HG03066 (cell line): ENCODE measurements around the gene DLG2.
A peak's percentile ranks its signal among the peaks of the same experiment; 100 is the strongest.
"Not testable (repeated sequence)": the region's sequence is repeated elsewhere in the genome, so short reads cannot be mapped to it uniquely, and the experiment has no call there.

Experiments used
- ATAC-seq: cut with Tn5 transposase; IDR thresholded peaks from one replicate; pipeline ENCODE4 v1.9.1; 2021; ENCODE audit warnings: low read depth; ENCODE audit not compliant: unreplicated experiment

DLG2 gene

DNA sequence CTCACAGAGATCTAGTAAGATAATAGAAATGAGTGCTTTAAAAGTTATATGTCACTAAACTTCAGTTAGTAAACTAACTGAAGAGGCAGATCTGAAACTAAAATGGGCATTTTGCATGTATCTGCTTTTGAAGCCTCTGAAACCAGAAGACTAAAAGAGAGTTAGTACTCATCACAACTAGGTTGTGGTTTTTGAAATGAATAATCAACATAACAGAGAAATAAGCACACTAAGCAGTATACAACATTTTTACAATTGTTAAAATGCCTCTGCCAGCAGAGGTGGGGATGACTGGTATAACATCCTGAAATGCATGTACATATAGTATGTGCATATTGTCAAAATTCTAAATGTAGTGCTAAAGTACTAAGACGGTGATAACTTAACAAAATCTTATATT lies 564.5 kb downstream of the DLG2 start:
- ATAC-seq: peak; percentile 100

DNA sequence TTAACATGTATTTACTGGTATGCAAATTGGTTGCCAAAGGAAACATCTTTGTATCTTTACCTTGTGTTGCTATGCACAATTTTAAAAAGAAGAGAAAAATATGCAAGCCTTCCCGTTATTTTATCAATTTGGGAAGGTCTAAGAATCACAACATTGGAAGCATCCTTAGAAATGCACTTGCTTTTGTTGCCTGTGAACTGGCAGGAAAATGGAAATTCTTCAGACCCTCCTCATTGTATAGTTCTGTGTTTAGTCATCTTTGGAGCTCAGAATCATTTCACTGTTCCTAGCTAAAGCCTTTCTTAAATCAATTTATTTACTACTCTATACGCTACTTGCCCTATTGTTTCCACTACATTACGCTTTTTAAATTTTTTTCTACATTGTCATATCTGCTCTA lies 574.5 kb downstream of the DLG2 start:
- ATAC-seq: no peak

GRCh38 chr11:85048801-85049200 lies 578.3 kb downstream of the DLG2 start:
- ATAC-seq: no peak

DNA sequence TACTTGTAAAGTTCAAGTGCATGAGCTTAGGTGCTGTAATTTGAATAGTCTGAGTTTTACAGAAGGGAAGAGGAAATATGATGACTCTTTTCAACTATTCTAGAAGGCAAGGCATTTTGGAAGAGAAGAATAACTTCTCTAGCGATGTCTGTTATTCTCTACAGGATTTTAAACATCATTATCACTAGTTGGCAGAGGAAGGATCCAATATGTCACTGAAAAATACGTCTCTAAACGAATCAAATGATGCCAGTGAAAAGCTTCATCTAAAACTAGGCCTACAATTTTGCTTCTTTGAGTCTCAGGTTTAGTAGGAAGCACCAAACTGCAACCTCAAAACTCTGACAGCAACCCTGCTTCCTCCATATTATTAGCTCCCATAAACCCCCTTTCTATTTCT lies 581.4 kb downstream of the DLG2 start:
- ATAC-seq: no peak

- no peak for ATAC-seq
Measured at GRCh38 chr11:85044911-85045310, 582.2 kb downstream of the DLG2 start.

GRCh38 chr11:85042361-85042760 lies 584.8 kb downstream of the DLG2 start:
- no peak for ATAC-seq

DNA sequence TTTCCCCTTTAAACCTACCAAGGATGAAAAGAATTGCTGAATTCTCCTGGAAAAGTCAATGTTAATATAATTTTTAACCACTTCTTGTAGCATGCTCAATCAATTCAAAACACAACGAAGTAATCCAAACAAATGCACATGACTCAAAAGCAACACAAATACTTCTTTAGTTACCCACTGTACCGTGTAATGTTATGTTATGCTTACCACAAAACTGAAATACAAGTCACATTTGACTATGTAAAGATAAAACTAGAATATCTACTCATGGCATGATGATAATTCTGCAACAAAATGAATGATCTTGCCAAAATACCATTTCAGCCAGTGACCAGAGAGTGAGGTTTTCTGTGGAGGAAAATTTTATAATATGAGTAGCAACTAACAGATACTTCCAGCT lies 587.0 kb downstream of the DLG2 start:
- no peak for ATAC-seq

DNA sequence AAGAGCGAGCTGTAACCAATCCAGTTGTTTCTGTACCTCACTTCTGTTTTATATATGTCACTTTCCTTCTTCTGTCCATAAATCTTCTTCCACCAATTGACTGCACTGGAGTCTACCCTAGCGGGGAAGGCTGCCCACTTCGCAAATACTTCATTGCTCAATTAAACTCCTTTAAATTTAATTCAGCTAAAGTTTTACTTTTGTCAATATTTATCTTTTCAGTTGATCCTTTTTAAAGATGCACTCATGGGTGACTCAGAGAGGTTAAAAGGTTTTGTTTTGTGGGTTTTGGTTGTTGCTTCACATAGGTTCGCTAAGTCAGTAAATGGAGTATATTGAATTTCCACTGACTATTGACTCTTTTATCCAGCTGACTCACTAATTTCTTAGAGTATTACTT lies 597.2 kb downstream of the DLG2 start:
- no peak for ATAC-seq

DNA sequence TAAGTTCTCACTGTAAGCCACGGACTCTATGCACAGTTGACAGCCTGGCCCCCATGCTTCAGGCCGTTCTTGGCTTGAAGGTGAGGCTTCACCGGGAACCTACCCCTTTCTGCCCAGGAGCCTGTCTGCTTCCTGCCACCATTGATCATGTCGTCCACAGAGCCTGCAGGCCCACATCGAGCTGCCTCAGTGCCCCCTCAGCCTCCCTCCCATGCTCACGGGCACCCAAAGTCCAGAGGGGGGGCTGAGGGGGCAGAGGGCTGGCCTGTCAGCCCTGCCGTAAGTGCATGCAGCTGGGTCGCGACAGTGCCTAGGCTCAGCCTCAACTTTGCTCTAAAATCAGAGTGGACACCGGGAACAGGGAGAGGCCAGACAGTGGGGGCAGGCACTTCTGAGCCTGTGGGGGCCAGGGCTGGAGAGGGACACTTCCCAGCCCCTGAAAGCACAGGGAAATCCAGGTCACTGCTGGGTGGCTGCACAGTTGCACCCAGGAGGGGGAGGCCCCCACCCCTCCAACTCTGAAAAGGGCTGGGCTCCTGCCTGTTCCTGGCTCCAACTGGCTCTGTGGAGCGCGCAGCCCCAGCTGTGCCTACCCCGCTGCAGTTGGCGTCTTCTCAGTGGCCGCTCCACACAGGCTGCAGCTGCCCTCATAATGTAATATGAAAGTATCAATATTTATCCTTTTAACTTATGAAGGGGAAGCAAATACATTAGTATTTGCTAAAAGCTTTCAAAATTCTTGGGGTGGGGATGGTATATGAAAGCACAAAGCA lies 598.6 kb downstream of the DLG2 start:
- no peak for ATAC-seq

DNA sequence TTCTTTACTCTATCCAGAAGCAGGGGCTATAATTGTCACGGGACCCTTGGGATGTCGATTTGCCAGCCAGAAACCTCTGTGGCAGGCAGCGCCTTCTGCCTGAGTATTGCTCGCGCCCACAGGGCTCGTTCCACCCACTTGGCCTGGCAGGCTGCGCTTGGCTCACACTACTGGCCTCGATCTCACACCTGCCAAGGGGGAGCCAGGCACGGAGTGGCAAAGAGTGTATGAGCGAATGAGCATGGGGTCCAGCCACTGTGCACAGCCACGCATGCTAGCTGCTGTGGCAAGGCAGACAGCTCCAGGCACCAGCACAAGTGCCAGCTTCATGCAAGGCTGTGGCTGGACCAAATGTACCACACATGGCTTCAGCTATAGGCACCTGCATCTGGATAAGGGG lies 599.8 kb downstream of the DLG2 start:
- ATAC-seq: no peak

DNA sequence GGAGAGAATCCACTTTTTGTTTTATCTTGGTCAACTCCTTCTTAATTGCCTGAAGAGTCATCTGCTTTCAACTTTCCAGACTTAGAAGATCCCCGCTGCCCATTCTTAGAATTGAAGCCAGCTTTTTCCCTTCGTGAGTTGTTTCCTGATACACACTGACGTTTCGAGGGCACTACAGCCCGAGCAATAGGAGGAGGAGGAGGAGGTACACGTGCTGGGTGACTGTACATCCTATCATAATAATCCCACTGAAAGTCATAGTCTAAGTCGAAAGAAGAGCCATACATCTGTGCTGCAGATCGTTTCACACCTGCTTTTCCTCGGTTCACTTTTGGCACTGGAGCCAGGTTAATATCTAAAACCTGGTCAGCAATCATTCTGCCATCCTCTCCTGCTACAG lies 606.1 kb downstream of the DLG2 start:
- no peak for ATAC-seq

GRCh38 chr11:84993386-84993785 lies 633.8 kb downstream of the DLG2 start:
- ATAC-seq: no peak

- ATAC-seq: no peak
Measured at GRCh38 chr11:84990141-84990540, 637.0 kb downstream of the DLG2 start.

- ATAC-seq: not testable (repeated sequence)
Measured at GRCh38 chr11:84987686-84988187, 639.4 kb downstream of the DLG2 start.

DNA sequence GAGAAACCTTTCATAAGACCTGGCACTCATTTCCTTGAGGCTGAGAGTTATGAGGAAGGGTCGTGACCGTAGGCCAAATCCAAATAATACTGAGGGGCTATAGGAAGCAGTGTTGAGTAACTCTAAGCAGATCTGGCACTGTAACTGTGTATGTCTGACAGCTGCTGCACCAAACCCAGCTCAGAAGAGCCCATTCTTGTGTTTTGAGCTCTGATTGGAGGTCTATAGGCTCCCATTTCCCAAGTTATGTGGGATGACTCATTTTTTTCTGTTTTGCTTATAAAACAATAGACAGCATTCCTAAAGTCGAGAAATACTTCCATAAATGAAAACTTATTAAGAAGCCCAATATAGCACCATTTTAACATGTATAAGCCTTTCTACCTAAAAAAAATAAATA lies 645.8 kb downstream of the DLG2 start:
- no peak for ATAC-seq

GRCh38 chr11:84969103-84969502 lies 658.0 kb downstream of the DLG2 start:
- no peak for ATAC-seq

GRCh38 chr11:84965484-84965883 lies 661.7 kb downstream of the DLG2 start:
- ATAC-seq: no peak

DNA sequence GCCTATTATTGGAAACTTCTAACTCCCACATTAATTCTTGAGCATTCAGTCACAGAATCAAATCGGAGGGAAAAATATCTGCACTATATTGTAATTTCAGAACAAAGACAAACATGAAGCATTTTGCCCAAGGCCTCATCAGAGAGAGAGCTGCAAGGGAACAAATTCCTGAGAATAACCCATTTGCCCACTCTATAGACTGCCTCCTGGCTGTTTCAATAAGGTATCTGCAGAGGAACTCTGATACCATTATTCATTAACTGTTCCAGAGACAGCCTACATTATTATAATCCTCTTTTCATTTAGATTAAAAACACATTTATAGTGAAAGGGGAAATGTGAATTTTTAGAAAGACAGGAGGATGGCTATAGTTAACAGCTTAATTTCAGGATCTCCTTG lies 663.9 kb downstream of the DLG2 start:
- ATAC-seq: no peak

GRCh38 chr11:84962018-84962417 lies 665.1 kb downstream of the DLG2 start:
- ATAC-seq: no peak

DNA sequence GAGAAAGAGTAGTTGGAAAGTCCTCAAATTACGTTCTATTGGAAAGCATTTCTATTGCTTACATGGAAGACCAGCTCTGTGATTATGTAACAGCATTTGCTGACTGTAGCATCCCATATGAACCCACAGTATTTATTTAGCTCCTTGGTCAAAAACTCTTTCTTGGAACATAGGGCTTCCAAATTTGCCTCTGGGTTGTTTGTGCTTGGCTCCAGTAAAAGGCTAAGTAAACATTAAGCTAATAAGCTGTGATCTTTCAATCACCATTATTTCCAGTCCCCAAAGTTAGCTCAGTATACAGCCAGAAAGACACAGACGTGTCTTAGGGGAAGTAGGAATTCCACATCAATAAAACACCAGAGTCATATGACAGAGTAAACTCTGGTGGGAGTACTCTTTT lies 668.8 kb downstream of the DLG2 start:
- ATAC-seq: no peak

- ATAC-seq: no peak
Measured at GRCh38 chr11:84950569-84951270, 676.4 kb downstream of the DLG2 start.

DNA sequence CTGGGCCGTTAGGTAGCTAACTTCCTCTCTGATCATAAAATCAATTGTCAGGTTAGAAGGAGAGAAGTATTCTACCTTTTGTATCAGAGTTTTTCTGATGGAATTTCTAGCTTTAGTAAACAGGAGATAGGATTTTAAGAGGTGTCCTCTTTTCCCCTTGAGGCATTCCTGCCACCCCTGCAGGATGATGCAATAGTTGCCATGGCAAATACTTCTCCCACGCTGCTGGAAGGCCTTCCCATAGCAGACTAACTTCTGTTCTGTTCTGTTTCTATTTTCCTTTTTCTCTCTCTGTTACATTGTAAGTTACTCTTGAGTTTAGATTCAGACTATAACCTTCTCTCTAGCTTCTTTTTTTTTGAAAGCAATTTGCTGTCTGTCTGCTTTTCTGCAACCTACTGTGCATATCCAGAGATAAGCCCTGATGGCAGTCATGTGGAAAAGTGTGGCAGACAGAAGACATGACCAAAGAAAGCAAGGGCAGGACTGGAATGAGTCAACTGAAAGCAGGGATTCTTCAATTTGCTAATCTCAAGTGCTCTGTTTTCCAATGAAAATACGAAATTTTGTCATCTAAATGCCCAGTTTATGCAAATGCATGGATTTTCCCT lies 679.1 kb downstream of the DLG2 start:
- ATAC-seq: no peak
